Right lobe of liver (tissue), 4 donors: ENCODE measurements around the gene SLC48A1.

Experiments
- CTCF ChIP-seq, 4 donors: fragments of 200-600 bp in 3 of 4; fragments of 450-650 bp in 1 of 4; IDR thresholded peaks; one replicate each; pipeline versions ENCODE4 v1.5.1 to v1.8.0; 2016 to 2022; ENCODE audit warnings: antibody characterized with exemption in 4 of 4, mild to moderate bottlenecking in 2 of 4
- POLR2A ChIP-seq: fragments of 450-650 bp; IDR thresholded peaks from one replicate; pipeline ENCODE4 v1.6.1; 2017; ENCODE audit warnings: antibody characterized with exemption, mild to moderate bottlenecking
- donor health status: DM: no; HTN: no; CAD: no.
- donor health status: DM: no; HTN: no; CAD: no.
- donor health status: DM: no; HTN: yes; CAD: no.

DNA sequence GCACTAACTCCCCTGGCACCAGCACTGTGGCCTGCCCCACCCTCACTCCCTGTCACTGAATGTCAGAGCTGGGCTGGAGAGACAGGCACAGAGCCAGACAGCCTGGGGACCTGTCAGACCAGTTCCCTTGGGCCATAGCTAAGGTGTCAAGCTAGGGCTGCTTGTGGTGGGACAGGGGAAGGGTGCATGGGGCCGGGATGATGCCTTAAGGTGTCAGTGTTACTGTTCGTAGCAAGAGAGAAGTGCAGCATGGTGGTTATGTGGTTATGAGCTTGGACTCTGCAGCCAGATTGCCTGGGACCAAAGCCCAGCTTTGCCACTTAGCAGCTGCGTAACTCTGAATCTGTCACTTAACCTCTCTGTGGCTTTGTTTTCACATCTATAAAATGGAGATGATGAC lies 18.2 kb upstream of the SLC48A1 start:
- TF ChIP-seq CTCF (IDR thresholded peaks at IDR 0.05) (no peak), POLR2A (no peak)
